Keratinocyte (primary cell): ENCODE data around the gene CNP.
A peak's percentile ranks its signal among the peaks of the same experiment; 100 is the strongest.

Source experiments
- CTCF ChIP-seq, 3 experiments: IDR thresholded peaks in 1 of 3; conservative IDR thresholded peaks in 1 of 3; optimal IDR thresholded peaks in 1 of 3; 2 replicates in 2 of 3; 3 replicates in 1 of 3; pipeline versions ENCODE3 to v1.5.1; 2011; ENCODE audit warnings: low read length in 3 of 3, mild to moderate bottlenecking in 3 of 3, moderate library complexity in 2 of 3, control low read depth in 1 of 3, inconsistent platforms in 1 of 3; ENCODE audit not compliant: insufficient read depth in 2 of 3; ENCODE audit errors: extremely low read depth in 1 of 3
- EZH2 ChIP-seq: IDR thresholded peaks from one replicate; pipeline ENCODE4 v1.6.1; 2012; ENCODE audit warnings: inconsistent platforms, mild to moderate bottlenecking, low read length, moderate library complexity

GRCh38 chr17:42009170-42009569, 42.6 kb downstream of the CNP start:
- no peak for TF ChIP-seq EZH2
- peak in 2 of 3 experiments; percentile 29 to 57 for TF ChIP-seq CTCF (optimal IDR thresholded peaks at IDR 0.05 in 1 of 3, IDR thresholded peaks at IDR 0.05 in 1 of 3, conservative IDR thresholded peaks at IDR 0.05 in 1 of 3; ENCODE audit: extremely low read depth in 1 of 3, insufficient read depth in 2 of 3, low read length in 3 of 3)
